VCaP (cell line): ENCODE results near the gene OPN4.
A peak's percentile ranks its signal among the peaks of the same experiment; 100 is the strongest.

Experiments
- H3K27ac ChIP-seq: fragments of 450-650 bp; 2 replicates; pipeline ENCODE4 v1.5.1; 2017
- TF ChIP-seq, protein P1 (sequence below): fragments of 450-650 bp; conservative IDR thresholded peaks from 2 replicates; pipeline ENCODE4 v1.5.1; 2017; ENCODE audit warnings: mild to moderate bottlenecking, moderate library complexity

OPN4 gene

DNA sequence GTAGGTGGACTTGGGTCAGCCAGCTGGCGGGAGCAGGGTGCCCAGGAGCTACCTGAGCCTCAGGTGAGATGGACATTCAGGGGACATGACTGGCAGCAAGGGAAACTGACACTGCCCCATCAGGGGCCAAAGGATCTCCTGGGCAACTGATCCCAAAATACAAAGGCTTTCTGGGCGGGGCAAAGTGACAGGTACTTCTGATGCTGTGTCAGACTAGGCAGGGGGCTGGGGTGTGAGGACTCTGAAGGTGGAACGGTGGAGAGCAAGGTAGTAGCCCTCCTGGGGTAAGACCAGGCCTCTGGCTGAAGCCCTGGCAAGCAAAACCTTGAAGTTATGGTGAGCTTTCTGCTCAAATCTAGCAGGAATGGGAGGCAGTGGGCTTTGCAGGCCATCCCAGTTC is 4.4 kb downstream of the OPN4 start:
- no peak overlapping the region for H3K27ac ChIP-seq
- TF ChIP-seq, protein P1, sequence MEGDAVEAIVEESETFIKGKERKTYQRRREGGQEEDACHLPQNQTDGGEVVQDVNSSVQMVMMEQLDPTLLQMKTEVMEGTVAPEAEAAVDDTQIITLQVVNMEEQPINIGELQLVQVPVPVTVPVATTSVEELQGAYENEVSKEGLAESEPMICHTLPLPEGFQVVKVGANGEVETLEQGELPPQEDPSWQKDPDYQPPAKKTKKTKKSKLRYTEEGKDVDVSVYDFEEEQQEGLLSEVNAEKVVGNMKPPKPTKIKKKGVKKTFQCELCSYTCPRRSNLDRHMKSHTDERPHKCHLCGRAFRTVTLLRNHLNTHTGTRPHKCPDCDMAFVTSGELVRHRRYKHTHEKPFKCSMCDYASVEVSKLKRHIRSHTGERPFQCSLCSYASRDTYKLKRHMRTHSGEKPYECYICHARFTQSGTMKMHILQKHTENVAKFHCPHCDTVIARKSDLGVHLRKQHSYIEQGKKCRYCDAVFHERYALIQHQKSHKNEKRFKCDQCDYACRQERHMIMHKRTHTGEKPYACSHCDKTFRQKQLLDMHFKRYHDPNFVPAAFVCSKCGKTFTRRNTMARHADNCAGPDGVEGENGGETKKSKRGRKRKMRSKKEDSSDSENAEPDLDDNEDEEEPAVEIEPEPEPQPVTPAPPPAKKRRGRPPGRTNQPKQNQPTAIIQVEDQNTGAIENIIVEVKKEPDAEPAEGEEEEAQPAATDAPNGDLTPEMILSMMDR: no peak

DNA sequence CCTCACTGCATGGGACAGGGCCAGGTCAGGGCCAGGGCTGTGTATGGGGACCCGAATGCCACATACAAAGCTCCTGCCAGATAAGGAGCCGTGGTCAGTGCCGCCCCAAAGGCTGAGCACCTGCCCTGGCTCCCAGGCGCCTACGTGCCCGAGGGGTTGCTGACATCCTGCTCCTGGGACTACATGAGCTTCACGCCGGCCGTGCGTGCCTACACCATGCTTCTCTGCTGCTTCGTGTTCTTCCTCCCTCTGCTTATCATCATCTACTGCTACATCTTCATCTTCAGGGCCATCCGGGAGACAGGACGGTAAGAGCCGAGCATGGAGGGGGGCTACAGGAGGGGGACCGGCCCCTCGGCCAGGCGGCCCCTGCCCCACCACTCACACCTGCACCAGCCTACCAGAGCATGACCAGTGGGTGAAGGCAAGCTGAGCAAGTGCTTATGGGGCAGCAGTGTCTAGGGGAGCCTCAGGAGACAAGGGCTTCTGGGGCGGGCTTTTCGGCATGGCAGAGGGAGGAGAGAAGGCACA is 4.9 kb downstream of the OPN4 start:
- H3K27ac ChIP-seq: no peak overlapping the region
- TF ChIP-seq, protein P1: no peak

DNA sequence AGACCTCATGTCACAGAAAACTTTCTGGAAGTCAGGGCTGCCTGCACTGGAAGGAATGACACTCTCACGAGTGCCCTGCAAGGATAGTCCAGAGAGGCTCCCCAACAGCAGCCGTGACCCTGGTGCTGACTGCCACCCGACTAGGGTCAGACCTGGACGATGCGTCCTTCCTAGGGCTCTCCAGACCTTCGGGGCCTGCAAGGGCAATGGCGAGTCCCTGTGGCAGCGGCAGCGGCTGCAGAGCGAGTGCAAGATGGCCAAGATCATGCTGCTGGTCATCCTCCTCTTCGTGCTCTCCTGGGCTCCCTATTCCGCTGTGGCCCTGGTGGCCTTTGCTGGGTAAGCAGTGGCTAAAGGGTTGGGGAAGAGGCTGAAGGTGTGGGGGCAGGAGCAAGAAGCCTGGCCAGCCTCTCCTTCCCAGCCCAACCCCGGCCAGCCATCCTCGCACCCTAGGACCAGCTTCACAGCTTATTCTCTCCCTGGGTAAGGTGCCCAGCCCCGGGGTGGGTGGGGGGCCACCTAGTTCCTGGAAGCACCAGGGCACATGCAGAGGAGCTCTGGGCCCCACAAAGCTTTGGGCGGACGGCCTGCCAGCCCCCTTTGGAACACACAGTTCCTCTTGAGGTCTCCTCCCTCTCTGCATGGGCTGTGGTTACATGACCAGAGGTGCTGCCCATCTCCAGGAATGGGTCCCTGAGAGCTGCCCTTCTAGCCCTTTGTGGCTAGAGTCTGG is 5.5 kb downstream of the OPN4 start:
- no peak overlapping the region for H3K27ac ChIP-seq
- TF ChIP-seq, protein P1: no peak

DNA sequence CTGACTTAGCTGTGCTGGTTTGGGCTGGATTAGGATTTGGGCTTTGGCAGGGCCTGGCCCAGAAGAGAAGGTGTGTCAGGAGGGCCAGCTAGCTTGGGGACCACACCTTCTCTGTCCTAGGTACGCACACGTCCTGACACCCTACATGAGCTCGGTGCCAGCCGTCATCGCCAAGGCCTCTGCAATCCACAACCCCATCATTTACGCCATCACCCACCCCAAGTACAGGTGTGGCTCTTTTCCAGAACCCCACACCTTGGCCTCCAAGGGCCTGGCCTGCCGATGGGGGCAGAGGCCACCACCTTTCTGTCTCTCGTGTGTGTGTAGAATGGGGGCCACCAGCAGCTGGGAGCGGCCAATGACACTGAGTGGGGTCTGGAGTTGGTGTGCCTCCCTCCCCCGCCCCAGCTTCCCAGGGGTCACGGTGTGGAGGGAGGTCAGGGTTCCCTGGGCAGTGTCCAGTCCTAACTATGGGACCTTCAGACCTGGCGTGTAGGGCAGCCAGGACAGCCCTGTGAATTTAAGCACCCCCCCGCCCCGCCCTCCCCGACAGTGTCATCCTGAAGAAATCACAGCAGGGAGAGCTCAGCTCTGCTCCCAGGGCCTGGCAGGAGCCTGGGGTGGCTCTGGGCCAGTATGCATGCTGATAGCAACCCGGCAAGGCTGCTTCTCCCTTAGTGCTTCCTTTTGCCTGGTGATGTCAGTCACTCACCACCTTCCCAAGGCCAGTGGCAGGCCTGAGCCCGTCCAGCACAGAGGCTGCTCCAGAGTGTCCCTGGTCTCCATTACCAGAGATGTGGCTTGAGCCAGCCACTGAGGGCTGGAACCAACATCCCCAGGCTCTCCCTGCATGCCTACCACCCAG is 7.0 kb downstream of the OPN4 start:
- peak overlapping the region; percentile 19; the same call in 1 of the 2 replicates for H3K27ac ChIP-seq
- TF ChIP-seq, protein P1: no peak

DNA sequence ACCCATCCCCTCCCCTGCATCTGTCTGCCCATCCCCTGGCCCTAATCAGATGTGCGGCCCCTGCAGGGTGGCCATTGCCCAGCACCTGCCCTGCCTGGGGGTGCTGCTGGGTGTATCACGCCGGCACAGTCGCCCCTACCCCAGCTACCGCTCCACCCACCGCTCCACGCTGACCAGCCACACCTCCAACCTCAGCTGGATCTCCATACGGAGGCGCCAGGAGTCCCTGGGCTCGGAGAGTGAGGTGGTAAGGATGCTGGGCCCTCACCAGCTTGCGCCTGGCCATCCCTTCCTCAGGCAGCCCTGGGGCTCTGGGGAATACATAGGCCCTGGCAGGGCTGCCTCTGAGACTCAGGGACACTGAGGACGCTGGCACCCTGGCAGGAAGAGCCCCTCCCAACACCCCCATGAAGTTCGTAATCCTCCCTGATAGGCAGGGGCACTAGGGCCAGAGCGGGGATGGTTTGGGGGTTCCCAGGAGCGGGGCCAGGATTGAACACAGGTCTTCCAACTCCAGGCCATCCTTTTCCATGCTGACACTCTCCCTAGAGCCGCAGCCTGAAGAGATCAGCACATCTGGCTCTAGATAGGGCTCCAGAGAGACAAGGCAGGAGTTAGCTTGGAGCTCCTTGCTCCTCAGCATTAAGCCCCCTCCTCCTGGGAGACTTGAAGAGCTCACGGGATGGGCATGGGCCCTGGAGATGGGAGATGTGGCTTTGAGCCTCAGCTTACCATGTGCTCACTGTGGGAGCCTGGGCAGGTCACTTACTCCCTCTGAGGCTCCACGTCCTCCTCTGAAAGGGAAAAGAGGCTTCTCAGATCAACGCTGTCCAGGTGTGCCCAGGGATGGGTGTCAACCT is 8.1 kb downstream of the OPN4 start:
- TF ChIP-seq, protein P1: no peak
- H3K27ac ChIP-seq: peak overlapping the region; percentile 19; the same call in 1 of the 2 replicates

DNA sequence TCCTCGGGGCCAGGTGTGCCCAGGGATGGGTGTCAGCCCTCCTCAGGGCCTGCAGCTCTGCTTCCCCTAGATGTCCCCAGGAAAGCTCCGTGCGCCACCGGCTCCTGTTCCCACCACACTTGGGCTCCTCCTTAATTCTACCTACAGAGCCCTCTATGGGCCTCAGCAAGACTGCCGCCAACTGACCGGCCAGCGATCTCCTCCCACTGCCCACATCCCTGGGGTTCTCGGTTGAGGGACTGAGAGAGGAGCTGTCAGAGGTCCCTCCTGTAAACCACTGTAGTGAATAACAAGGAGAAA is 8.6 kb downstream of the OPN4 start:
- H3K27ac ChIP-seq: no peak overlapping the region
- TF ChIP-seq, protein P1: no peak
